ENCODE measurements around the gene ABCC4.
"Not testable (repeated sequence)": the region's sequence is repeated elsewhere in the genome, so short reads cannot be mapped to it uniquely, and the experiment has no call there.

Gene ABCC4

GRCh38 chr13:95176611-95177259 is 124.5 kb downstream of the ABCC4 start:
- no peak for TF ChIP-seq CTCF (IDR thresholded peaks at IDR 0.05; ENCODE audit: low read length, missing control alignments)
- DNase-seq (ENCODE audit: low read depth), result peak; percentile 35
- no peak overlapping the region for H3K4me3 ChIP-seq (replicated peaks; ENCODE audit: low read depth, low read length)

- DNase-seq (ENCODE audit: low read depth), result no peak
- TF ChIP-seq CTCF (IDR thresholded peaks at IDR 0.05; ENCODE audit: low read length, missing control alignments), result no peak
- H3K4me3 ChIP-seq (replicated peaks; ENCODE audit: low read depth, low read length), result no peak overlapping the region
Observed at GRCh38 chr13:95174517-95174916, 126.7 kb downstream of the ABCC4 start.

GRCh38 chr13:95168191-95168590 is 133.1 kb downstream of the ABCC4 start:
- no peak overlapping the region for H3K4me3 ChIP-seq (replicated peaks; ENCODE audit: low read depth, low read length)
- no peak for TF ChIP-seq CTCF (IDR thresholded peaks at IDR 0.05; ENCODE audit: low read length, missing control alignments)
- DNase-seq (ENCODE audit: low read depth), result no peak

- DNase-seq (ENCODE audit: low read depth); H3K4me3 ChIP-seq (replicated peaks; ENCODE audit: low read depth, low read length): not testable (repeated sequence)
Observed at GRCh38 chr13:95167003-95167402, 134.2 kb downstream of the ABCC4 start.

- TF ChIP-seq CTCF (IDR thresholded peaks at IDR 0.05; ENCODE audit: low read length, missing control alignments), result no peak
- H3K4me3 ChIP-seq (replicated peaks; ENCODE audit: low read depth, low read length), result no peak overlapping the region
- no peak for DNase-seq (ENCODE audit: low read depth)
Observed at GRCh38 chr13:95164830-95165229, 136.4 kb downstream of the ABCC4 start.

- no peak for TF ChIP-seq CTCF (IDR thresholded peaks at IDR 0.05; ENCODE audit: low read length, missing control alignments)
- DNase-seq (ENCODE audit: low read depth), result peak; percentile 73
- no peak overlapping the region for H3K4me3 ChIP-seq (replicated peaks; ENCODE audit: low read depth, low read length)
Observed at GRCh38 chr13:95160112-95160906, 140.9 kb downstream of the ABCC4 start.

GRCh38 chr13:95159458-95159857 is 141.8 kb downstream of the ABCC4 start:
- no peak for TF ChIP-seq CTCF (IDR thresholded peaks at IDR 0.05; ENCODE audit: low read length, missing control alignments)
- no peak for DNase-seq (ENCODE audit: low read depth)
- no peak overlapping the region for H3K4me3 ChIP-seq (replicated peaks; ENCODE audit: low read depth, low read length)

Measured in fibroblast of pulmonary artery (primary cell).